ENCODE results near the gene TSC22D2. TPM values are rescaled to one million over a fixed set of nuclear protein-coding genes. Genes with fewer than 3 reads are reported as not detected.
"Not testable (repeated sequence)": the region's sequence is repeated elsewhere in the genome, so short reads cannot be mapped to it uniquely, and the experiment has no call there.

TSC22D2 gene
- total and polyA plus RNA-seq, 10 of the 15 experiments (the other 5 are each of a cell fraction or from before 2014, with no cell fraction given): 7.4 to 19.4 (median 10.9) TPM

DNA sequence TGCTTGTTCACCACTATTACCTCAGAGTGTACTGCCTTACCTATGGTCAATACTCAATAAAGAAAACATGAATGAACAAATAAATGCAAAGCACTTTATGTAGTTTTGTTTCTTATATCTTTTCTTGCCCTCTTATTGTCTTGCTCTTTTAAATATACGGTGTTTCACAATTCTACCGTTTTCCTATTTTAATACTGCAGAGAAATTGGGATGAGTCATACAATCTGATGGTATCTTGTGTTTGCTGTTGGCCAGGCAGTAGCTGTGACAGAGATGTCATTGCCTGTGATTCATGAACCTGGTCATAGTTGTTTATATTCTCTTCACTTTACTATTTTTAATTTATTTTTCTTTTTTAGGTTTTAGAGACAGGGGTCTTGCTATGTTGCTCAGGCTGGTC, 89.9 kb downstream of the TSC22D2 start (continued):
- TF ChIP-seq, protein P1, sequence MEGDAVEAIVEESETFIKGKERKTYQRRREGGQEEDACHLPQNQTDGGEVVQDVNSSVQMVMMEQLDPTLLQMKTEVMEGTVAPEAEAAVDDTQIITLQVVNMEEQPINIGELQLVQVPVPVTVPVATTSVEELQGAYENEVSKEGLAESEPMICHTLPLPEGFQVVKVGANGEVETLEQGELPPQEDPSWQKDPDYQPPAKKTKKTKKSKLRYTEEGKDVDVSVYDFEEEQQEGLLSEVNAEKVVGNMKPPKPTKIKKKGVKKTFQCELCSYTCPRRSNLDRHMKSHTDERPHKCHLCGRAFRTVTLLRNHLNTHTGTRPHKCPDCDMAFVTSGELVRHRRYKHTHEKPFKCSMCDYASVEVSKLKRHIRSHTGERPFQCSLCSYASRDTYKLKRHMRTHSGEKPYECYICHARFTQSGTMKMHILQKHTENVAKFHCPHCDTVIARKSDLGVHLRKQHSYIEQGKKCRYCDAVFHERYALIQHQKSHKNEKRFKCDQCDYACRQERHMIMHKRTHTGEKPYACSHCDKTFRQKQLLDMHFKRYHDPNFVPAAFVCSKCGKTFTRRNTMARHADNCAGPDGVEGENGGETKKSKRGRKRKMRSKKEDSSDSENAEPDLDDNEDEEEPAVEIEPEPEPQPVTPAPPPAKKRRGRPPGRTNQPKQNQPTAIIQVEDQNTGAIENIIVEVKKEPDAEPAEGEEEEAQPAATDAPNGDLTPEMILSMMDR (IDR thresholded peaks at IDR 0.05 in 2 of 3, conservative IDR thresholded peaks at IDR 0.05 in 1 of 3; ENCODE audit: control insufficient read depth in 2 of 3, extremely low read depth in 1 of 3, insufficient read depth in 1 of 3, low read depth in 3 of 3, low read length in 3 of 3): no peak
- TF ChIP-seq CBFB (IDR thresholded peaks at IDR 0.05; ENCODE audit: low read depth): no peak
- TF ChIP-seq TCF7 (IDR thresholded peaks at IDR 0.05; ENCODE audit: borderline replicate concordance): no peak
- TF ChIP-seq, protein P2, sequence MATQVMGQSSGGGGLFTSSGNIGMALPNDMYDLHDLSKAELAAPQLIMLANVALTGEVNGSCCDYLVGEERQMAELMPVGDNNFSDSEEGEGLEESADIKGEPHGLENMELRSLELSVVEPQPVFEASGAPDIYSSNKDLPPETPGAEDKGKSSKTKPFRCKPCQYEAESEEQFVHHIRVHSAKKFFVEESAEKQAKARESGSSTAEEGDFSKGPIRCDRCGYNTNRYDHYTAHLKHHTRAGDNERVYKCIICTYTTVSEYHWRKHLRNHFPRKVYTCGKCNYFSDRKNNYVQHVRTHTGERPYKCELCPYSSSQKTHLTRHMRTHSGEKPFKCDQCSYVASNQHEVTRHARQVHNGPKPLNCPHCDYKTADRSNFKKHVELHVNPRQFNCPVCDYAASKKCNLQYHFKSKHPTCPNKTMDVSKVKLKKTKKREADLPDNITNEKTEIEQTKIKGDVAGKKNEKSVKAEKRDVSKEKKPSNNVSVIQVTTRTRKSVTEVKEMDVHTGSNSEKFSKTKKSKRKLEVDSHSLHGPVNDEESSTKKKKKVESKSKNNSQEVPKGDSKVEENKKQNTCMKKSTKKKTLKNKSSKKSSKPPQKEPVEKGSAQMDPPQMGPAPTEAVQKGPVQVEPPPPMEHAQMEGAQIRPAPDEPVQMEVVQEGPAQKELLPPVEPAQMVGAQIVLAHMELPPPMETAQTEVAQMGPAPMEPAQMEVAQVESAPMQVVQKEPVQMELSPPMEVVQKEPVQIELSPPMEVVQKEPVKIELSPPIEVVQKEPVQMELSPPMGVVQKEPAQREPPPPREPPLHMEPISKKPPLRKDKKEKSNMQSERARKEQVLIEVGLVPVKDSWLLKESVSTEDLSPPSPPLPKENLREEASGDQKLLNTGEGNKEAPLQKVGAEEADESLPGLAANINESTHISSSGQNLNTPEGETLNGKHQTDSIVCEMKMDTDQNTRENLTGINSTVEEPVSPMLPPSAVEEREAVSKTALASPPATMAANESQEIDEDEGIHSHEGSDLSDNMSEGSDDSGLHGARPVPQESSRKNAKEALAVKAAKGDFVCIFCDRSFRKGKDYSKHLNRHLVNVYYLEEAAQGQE (IDR thresholded peaks at IDR 0.05; ENCODE audit: low read depth, low read length): no peak

DNA sequence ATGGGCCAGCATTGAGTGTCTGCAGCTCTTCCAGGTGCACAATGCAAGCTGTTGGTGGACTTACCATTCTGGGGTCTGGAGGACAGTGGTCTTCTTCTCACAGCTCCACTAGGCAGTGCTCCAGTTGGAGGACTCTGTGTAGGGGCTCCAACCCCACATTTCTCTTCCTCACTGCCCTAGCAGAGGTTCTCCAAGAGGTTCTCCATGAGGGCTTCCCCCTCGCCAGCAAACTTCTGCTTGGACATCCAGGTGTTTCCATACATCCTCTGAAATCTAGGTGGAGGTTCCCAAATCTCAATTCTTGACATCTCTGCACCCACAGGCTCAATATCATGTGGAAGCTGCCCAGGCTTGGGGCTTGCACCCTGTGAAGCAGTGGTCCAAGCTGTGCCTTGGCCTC, 92.9 kb downstream of the TSC22D2 start:
- DNase-seq (ENCODE audit: low read depth, low spot score); ATAC-seq; SMC1A ChIA-PET (ENCODE audit: uncharacterized antibody, unreplicated experiment); H3K27me3 ChIP-seq (replicated peaks in 1 of 2; ENCODE audit: control insufficient read depth in 2 of 2, insufficient read depth in 2 of 2, low read length in 1 of 2); H3K9ac ChIP-seq (ENCODE audit: control insufficient read depth, insufficient read depth, low read length); FAIRE-seq; RAD21 ChIA-PET (ENCODE audit: unreplicated experiment); H2AFZ ChIP-seq (ENCODE audit: control insufficient read depth, low read depth, low read length); BruUV-seq (replicated peaks); H3K4me1 ChIP-seq (ENCODE audit: control insufficient read depth, insufficient read depth, low read length); H3K4me3 ChIP-seq; H3K36me3 ChIP-seq (ENCODE audit: control insufficient read depth in 2 of 2, insufficient read depth in 2 of 2, low read length in 1 of 2); POLR2A ChIA-PET; H3K9me3 ChIP-seq (replicated peaks; ENCODE audit: control insufficient read depth, insufficient read depth, low read length); H3K27ac ChIP-seq (ENCODE audit: control insufficient read depth, insufficient read depth); intact Hi-C loops (cut with micrococcal nuclease; ENCODE audit: unreplicated experiment); H3K79me2 ChIP-seq (ENCODE audit: control insufficient read depth, insufficient read depth, low read length); H3K4me2 ChIP-seq (ENCODE audit: control insufficient read depth, insufficient read depth); H4K20me1 ChIP-seq (ENCODE audit: control insufficient read depth, insufficient read depth); CTCF ChIA-PET: not testable (repeated sequence)
- WGBS (ENCODE audit: insufficient coverage, insufficient replicate concordance, low lambda C conversion rate, missing lambda C conversion rate): 0% methylated on average over 1 of the region's 1 CpG
- in situ Hi-C loops (cut with MboI): loop anchor here (25.0 kb wide), 1 partner anchor 539 kb away; the partner anchor contains the start of gene PFN2

All from GM12878 (cell line).